Hindlimb muscle (tissue), 1 donor: ENCODE results near the gene NCOA1. TPM values are rescaled to one million over a fixed set of nuclear protein-coding genes. Genes with fewer than 3 reads are reported as not detected.
"Not testable (repeated sequence)": the region's sequence is repeated elsewhere in the genome, so short reads cannot be mapped to it uniquely, and the experiment has no call there.

Experiments used
- DNase-seq: peaks from one replicate; pipeline ENCODE4 v3.0.0-alpha.2; 2013
- polyA plus RNA-seq: library from polyadenylated mRNA; unstranded; fragments of 120-200 nt; gene quantifications from one replicate; pipeline ENCODE4 v1.2.1, GENCODE V29; 2013; ENCODE audit not compliant: insufficient read length

NCOA1 gene
- polyA plus RNA-seq, 1 donor, result 132 TPM

DNA sequence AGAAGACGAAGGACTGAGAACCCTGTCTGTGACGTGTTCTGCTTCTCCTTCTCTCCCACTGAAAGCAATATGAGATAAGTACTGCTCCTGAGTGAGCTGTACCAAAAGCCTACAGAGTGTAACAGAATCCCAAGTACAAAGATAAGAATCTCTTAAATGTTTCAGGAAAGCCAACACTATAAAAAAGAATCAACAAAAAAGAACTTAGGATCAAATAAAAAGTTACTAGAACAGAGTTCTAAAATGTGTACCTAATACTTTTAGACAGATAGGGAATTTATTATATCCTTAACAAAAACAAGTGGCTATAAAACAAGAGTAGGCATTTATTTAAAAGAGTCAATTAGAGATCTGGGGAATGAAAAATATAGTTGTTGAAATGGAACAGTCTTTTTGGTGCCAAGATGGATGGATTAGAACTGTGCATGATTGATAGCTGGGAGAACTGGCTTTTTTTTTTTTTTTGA lies 49.0 kb downstream of the NCOA1 start:
- no peak for DNase-seq

- no peak for DNase-seq
Observed at GRCh38 chr2:24541621-24542020, 50.6 kb downstream of the NCOA1 start.

- no peak for DNase-seq
Observed at GRCh38 chr2:24542269-24542872, 51.3 kb downstream of the NCOA1 start.

- DNase-seq, result no peak
Observed at GRCh38 chr2:24543252-24543651, 52.2 kb downstream of the NCOA1 start.

GRCh38 chr2:24544456-24545115 lies 53.5 kb downstream of the NCOA1 start:
- no peak for DNase-seq

DNA sequence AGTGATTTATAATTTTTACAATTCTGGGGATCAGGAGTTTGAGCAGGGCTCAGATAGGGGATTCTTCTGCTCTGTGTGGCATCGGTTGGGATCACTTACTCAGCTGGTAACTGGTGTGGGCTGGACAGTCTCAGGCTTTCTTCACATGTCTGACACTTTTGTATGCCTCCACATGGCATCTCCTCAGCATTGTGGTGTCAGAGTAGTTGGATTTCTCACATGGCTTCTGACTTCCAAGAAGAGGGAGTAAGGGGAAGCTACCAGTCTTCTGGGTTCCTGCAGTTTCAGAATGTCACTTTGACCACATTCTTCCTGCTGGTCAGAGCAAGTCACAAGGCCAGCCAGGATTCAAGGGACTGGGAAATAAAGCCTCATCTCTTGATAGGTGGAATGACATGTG lies 55.6 kb downstream of the NCOA1 start:
- DNase-seq, result no peak

GRCh38 chr2:24548058-24548457 lies 57.0 kb downstream of the NCOA1 start:
- no peak for DNase-seq

DNA sequence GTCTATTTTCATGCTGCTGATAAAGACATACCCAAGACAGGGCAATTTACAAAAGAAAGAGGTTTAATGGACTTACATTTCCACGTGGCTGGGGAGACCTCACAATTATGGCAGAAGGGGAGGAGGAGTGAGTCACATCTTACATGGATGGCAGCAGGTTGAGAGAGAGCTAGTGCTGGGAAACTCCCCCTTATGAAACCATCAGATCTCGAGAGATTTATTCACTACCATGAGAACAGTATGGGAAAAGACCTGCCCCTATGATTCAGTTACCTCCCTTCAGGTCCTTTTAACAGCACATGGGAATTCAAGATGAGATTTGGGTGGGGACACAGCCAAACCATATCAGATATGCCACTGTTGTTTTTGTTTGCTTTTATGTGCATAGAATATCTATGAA lies 59.2 kb downstream of the NCOA1 start:
- not testable (repeated sequence) for DNase-seq

- no peak for DNase-seq
Observed at GRCh38 chr2:24551016-24551415, 60.0 kb downstream of the NCOA1 start.

GRCh38 chr2:24552836-24553235 lies 61.8 kb downstream of the NCOA1 start:
- DNase-seq, result no peak

DNA sequence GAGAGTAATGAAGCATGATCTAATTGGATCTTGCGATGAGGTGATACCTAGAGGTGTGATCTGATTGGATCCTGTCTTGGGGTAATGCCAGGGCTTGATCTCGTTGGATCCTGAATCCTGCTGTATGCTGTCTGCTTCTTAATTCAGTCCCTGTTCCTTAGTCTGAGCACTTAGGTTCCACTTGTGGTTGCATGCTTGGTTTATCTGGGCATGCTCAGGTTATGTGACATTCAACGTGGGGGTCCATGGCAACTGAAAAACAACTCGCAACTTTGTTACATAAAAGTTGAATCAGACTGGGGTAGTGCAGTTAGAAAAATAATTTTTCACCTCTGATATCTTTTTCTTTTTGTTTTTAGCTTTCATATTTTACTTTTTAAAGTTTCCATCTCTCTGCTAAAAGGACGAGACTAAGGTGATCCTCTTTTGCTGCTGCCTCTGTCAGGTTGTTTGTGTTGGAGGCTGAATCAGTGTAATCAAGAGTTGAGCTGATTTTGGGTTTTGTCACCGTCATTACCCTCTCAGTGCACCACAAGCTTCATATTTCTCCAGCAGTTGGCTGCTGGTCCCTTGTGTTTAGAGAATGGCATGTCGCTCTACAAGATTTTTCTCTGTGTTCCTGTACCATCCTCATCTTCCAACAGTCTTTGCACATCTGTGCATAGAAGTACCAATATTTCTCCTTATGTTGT lies 67.9 kb downstream of the NCOA1 start:
- DNase-seq, result no peak

DNA sequence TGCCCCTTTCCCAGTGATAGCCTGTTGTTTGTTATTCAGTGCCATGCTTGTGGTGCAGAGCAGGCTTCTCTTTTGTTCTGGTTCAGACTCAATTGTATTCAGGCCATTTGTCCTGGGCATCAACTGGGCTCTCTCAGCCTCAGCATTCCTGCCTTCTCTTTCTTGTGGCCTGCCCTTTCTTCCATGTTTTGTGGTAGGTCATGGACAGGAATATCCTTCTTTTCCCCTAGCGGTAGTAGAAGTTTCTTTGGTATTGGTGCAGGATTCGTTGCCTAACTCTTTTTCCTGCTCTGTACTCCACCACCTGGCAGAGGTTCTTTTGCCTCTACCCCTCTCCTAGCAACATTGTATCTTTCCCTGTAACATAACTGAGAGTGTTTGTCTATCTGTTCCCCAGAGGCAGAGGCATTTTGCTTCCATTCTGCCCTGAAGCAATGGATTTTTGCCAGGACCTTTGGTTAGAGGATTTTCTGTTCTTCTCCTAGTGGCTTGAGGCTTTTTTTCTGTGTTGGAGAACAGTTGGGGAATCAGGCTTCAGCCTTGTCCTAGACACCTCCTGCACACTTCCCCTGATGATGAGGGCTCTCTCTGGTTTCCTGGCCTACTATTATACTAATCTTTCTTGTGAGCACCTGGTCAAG lies 68.5 kb downstream of the NCOA1 start:
- no peak for DNase-seq

GRCh38 chr2:24565537-24565936 lies 74.5 kb downstream of the NCOA1 start:
- DNase-seq, result no peak

DNA sequence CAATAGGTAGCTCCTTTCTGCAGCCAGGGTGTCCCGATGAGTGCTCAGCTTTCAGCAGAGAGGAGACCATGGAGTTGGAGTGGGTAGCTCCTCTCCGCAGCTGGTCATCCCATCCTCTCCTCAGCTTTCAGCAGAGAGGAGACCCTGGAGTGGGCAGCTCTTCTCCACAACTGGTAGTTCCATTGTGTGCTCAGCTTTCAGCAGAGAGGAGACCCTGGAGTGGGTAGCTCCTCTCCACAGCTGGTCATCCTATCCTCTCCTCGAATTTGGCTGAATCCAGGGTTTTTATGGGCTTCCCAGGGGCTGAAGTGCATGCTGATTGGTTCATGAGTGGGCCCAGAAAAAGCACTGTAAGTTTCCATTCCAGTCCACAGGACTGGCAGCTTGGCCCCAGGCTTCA lies 75.2 kb downstream of the NCOA1 start:
- no peak for DNase-seq

- no peak for DNase-seq
Observed at GRCh38 chr2:24566630-24567029, 75.6 kb downstream of the NCOA1 start.

DNA sequence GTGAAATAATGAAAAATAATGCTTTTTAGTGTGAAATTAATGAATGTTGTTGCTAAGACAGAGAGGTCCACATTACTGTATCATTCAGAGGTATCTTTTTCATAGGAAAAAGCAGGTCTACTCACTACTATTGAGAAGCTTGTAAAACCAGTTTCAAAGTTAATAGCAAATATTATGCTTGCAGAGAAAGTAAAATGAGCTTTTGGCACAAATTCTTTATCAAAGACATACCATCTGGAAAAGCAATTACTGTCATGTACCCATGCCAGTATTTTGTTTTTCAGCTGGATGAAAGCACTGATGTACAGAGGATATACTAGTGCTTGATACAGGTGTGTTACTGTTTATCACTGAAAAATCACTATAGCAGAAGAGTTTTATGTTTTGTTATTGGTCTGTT lies 77.5 kb downstream of the NCOA1 start:
- no peak for DNase-seq

- not testable (repeated sequence) for DNase-seq
Observed at GRCh38 chr2:24569565-24569964, 78.5 kb downstream of the NCOA1 start.

- DNase-seq, result no peak
Observed at GRCh38 chr2:24570225-24570624, 79.2 kb downstream of the NCOA1 start.

GRCh38 chr2:24571828-24572442 lies 80.9 kb downstream of the NCOA1 start:
- no peak for DNase-seq

DNA sequence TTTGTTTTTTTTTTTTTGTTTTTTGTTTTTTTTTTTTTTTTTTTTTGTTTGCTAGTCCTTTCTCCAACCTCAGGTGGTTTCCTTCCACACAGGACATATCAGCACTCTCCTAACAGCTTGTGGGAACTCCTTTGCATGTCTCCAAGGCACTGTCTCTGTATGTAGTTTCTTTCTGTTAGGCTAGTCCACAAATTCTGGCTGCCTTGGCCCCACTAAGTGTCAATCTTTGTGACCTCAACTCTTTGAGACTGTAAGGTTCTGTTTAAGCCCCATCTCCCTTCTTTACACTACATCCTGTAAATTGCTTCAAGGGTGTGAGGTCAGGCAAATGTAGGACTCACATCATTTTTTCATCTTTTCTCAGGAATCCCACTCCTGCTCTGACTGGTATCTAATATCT lies 85.1 kb downstream of the NCOA1 start:
- no peak for DNase-seq

DNA sequence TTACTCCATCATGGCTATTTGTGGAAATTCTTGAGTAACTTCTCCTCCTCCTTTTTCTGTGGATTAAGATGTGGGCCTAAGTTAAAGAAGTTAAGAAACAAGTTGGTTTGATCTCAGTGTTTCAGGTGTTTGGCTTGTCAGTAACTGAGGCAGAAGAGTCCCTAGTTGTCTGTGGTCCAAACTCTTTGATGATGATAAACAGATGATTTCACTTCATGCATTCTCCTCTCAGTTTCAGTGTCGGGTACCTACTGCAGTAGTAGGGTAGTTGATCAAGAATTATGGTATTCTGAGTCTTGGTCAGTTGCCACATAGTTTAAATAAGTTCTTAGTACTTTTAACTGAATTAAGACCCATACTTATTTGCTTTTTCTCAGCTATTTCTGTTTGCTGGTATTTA lies 85.6 kb downstream of the NCOA1 start:
- no peak for DNase-seq

- no peak for DNase-seq
Observed at GRCh38 chr2:24577481-24577880, 86.4 kb downstream of the NCOA1 start.
